Dermis blood vessel endothelial cell (primary cell): Measurements from ENCODE around the gene SRSF11. TPM values are rescaled to one million over a fixed set of nuclear protein-coding genes. Genes with fewer than 3 reads are reported as not detected.

Experiments
- total RNA-seq: library from RNA; depleted of rRNA; stranded (reverse); fragments of >200 nt; gene quantifications from 2 replicates; pipeline ENCODE4 v1.2.3, GENCODE V29; 2014

The SRSF11 gene
- total RNA-seq, 1 donor from 2014 or later: 116 TPM

Other genes starting within 250 kb of the SRSF11 start
- gene LRRC40, start 15.8 kb upstream of the SRSF11 start, total RNA-seq: 28.2 and 36.6 TPM in 2 replicates
- 25.9 and 27.6 TPM in 2 replicates for gene ANKRD13C, start 133.3 kb downstream of the SRSF11 start, total RNA-seq
- 1.0 and 1.5 TPM in 2 replicates for gene CTH, start 189.9 kb downstream of the SRSF11 start, total RNA-seq